Smooth muscle cell (in vitro differentiated cells): ENCODE measurements around the gene NANOGP8. TPM values are rescaled to one million over a fixed set of nuclear protein-coding genes. Genes with fewer than 3 reads are reported as not detected.

Experiments
- DNase-seq: peaks from one replicate; lab custom pipeline; 2025; ENCODE audit not compliant: unreplicated experiment; lab: John Stamatoyannopoulos, UW
- H2AFZ ChIP-seq: fragments of 200-600 bp; sonication (generic); 2 replicates; pipeline ENCODE4 v1.6.0; 2016; ENCODE audit warnings: antibody characterized with exemption, low read depth, mild to moderate bottlenecking
- H3F3A ChIP-seq: fragments of 200-600 bp; sonication (generic); 2 replicates; pipeline ENCODE4 v1.6.0; 2017; ENCODE audit warnings: antibody characterized with exemption, low read depth
- H3K27ac ChIP-seq: fragments of 200-600 bp; sonication (generic); 2 replicates; pipeline ENCODE4 v1.5.1; 2016; ENCODE audit warnings: low read depth, mild to moderate bottlenecking
- H3K27me3 ChIP-seq: fragments of 200-600 bp; sonication (generic); 2 replicates; pipeline ENCODE4 v1.6.1; 2016; ENCODE audit warnings: low read depth, mild to moderate bottlenecking
- H3K36me3 ChIP-seq: fragments of 200-600 bp; sonication (generic); 2 replicates; pipeline ENCODE4 v1.5.1; 2016; ENCODE audit warnings: low read depth
- H3K4me1 ChIP-seq: fragments of 200-600 bp; sonication (generic); 2 replicates; pipeline ENCODE4 v1.5.1; 2016; ENCODE audit warnings: low read depth
- H3K4me2 ChIP-seq: fragments of 200-600 bp; sonication (generic); 2 replicates; pipeline ENCODE4 v1.6.0; 2016; ENCODE audit warnings: mild to moderate bottlenecking
- H3K4me3 ChIP-seq: fragments of 200-600 bp; sonication (generic); 2 replicates; pipeline ENCODE4 v1.5.1; 2016; ENCODE audit warnings: mild to moderate bottlenecking
- H3K79me2 ChIP-seq: fragments of 200-600 bp; sonication (generic); 2 replicates; pipeline ENCODE4 v1.6.0; 2016; ENCODE audit warnings: low read depth, mild to moderate bottlenecking
- H3K9ac ChIP-seq: fragments of 200-600 bp; sonication (generic); 2 replicates; pipeline ENCODE4 v1.6.0; 2016; ENCODE audit warnings: low read depth
- H3K9me3 ChIP-seq: fragments of 200-600 bp; sonication (generic); replicated peaks from 2 replicates; pipeline ENCODE4 v1.5.1; 2016; ENCODE audit warnings: low read depth
- H4K20me1 ChIP-seq: fragments of 200-600 bp; sonication (generic); 2 replicates; pipeline ENCODE4 v1.6.0; 2016; ENCODE audit warnings: low read depth
- whole genome bisulfite sequencing: methylation state at CpG from one replicate; pipeline ENCODE4 v1.1.7; 2016; ENCODE audit warnings: low lambda C conversion rate; 5-methylcytosine and 5-hydroxymethylcytosine counted together
- polyA plus RNA-seq: library from polyadenylated mRNA; unstranded; fragments of >200 nt; fragmentation: Nextera tagmentation; extraction: Ambion mirVana; gene quantifications from 2 replicates; pipeline ENCODE4 v1.2.1, GENCODE V29; 2016
- total RNA-seq: library from RNA; depleted of rRNA; stranded (reverse); fragments of >200 nt; gene quantifications from 2 replicates; pipeline ENCODE4 v1.2.3, GENCODE V29; 2014
- TF ChIP-seq, protein P1 (sequence below): fragments of 200-600 bp; sonication (generic); IDR thresholded peaks from 2 replicates; pipeline ENCODE4 v1.5.1; 2017; ENCODE audit warnings: borderline replicate concordance, mild to moderate bottlenecking, antibody characterized with exemption; ENCODE audit not compliant: insufficient read depth, poor library complexity, severe bottlenecking

Gene NANOGP8
- total and polyA plus RNA-seq, 2 experiments from 2014 or later, result not detected

DNA sequence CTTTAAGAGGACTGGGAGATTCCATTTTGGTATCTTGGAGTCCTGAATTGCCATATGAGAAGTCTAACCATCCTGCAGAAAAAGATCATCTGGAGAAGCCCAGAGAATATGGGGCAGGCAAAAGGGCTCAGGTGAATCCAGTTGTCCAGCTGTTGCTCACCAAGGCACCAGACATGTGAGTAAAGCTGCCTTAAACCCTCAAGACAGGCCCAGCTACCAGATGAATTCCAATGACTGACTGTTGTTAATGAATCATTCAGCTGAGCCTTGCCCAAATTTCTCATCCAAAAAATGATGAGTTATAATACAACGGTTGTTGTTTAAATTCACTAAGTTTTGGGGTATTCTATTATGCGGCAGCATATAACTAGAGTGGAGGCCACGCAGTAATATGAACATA is 22.0 kb upstream of the NANOGP8 start:
- no peak for DNase-seq
- no peak overlapping the region for H3K4me2 ChIP-seq
- H3K36me3 ChIP-seq, result no peaks in the 10 kb centered on the region
- H3K79me2 ChIP-seq, result no peaks in the 10 kb centered on the region
- TF ChIP-seq, protein P1, sequence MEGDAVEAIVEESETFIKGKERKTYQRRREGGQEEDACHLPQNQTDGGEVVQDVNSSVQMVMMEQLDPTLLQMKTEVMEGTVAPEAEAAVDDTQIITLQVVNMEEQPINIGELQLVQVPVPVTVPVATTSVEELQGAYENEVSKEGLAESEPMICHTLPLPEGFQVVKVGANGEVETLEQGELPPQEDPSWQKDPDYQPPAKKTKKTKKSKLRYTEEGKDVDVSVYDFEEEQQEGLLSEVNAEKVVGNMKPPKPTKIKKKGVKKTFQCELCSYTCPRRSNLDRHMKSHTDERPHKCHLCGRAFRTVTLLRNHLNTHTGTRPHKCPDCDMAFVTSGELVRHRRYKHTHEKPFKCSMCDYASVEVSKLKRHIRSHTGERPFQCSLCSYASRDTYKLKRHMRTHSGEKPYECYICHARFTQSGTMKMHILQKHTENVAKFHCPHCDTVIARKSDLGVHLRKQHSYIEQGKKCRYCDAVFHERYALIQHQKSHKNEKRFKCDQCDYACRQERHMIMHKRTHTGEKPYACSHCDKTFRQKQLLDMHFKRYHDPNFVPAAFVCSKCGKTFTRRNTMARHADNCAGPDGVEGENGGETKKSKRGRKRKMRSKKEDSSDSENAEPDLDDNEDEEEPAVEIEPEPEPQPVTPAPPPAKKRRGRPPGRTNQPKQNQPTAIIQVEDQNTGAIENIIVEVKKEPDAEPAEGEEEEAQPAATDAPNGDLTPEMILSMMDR, result no peak
- no peak overlapping the region for H3K4me3 ChIP-seq
- H3K9ac ChIP-seq, result no peak overlapping the region
- no peak overlapping the region for H3K27ac ChIP-seq
- H3K27me3 ChIP-seq, result no peaks in the 10 kb centered on the region
- no peaks in the 10 kb centered on the region for H3K9me3 ChIP-seq
- 97% methylated on average over 3 of the region's 3 CpGs for WGBS
- H3F3A ChIP-seq, result no peaks in the 10 kb centered on the region
- H3K4me1 ChIP-seq, result no peaks in the 10 kb centered on the region
- no peak overlapping the region for H2AFZ ChIP-seq
- no peaks in the 10 kb centered on the region for H4K20me1 ChIP-seq

DNA sequence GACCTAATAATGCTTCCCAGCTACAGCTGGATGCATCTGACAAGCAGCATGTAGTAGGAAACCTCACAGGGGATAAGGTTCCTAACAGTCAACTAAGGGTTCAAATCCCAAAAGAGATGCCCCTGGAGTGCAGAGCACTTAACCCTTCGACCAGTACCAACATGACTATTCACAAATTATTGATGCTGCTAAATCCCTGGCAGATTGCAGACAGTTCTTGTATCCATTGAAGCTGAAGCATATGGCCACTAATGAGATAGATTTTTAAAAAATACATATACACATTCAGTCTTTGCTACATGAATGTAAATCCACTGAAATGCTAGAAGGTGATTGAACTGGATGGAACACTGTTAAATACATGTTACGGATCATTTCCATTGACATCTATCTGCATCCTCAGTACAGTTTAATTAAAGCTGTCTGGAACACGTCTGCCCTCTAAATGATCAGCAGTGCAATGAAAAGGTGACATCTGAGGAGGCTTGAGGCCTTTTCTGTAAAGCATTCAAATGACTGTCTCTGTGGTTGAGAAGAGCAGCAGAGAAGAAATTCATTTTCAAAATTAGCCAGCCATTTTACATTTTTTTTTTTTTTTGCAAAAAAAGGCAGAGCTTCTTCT is 19.5 kb upstream of the NANOGP8 start:
- no peaks in the 10 kb centered on the region for H3K79me2 ChIP-seq
- no peak overlapping the region for H3K4me3 ChIP-seq
- WGBS, result 79% methylated on average over 3 of the region's 3 CpGs
- H3K27me3 ChIP-seq, result no peaks in the 10 kb centered on the region
- H4K20me1 ChIP-seq, result no peaks in the 10 kb centered on the region
- H2AFZ ChIP-seq, result no peak overlapping the region
- TF ChIP-seq, protein P1, result no peak
- H3K4me2 ChIP-seq, result no peak overlapping the region
- no peaks in the 10 kb centered on the region for H3F3A ChIP-seq
- no peak overlapping the region for H3K27ac ChIP-seq
- no peaks in the 10 kb centered on the region for H3K9me3 ChIP-seq
- H3K4me1 ChIP-seq, result no peaks in the 10 kb centered on the region
- H3K9ac ChIP-seq, result no peak overlapping the region
- DNase-seq, result no peak
- no peaks in the 10 kb centered on the region for H3K36me3 ChIP-seq

- H3K79me2 ChIP-seq, result no peaks in the 10 kb centered on the region
- TF ChIP-seq, protein P1, result no peak
- H3K9ac ChIP-seq, result no peak overlapping the region
- H3K27ac ChIP-seq, result no peak overlapping the region
- H3F3A ChIP-seq, result no peaks in the 10 kb centered on the region
- no peak for DNase-seq
- H4K20me1 ChIP-seq, result no peaks in the 10 kb centered on the region
- no peaks in the 10 kb centered on the region for H3K4me1 ChIP-seq
- H2AFZ ChIP-seq, result no peak overlapping the region
- WGBS, result 95% methylated on average over 3 of the region's 3 CpGs
- H3K9me3 ChIP-seq, result no peaks in the 10 kb centered on the region
- no peaks in the 10 kb centered on the region for H3K27me3 ChIP-seq
- H3K36me3 ChIP-seq, result no peaks in the 10 kb centered on the region
- no peak overlapping the region for H3K4me3 ChIP-seq
- H3K4me2 ChIP-seq, result no peak overlapping the region
These were observed 17.1 kb upstream of the NANOGP8 start for GRCh38 chr15:35102186-35102585.

DNA sequence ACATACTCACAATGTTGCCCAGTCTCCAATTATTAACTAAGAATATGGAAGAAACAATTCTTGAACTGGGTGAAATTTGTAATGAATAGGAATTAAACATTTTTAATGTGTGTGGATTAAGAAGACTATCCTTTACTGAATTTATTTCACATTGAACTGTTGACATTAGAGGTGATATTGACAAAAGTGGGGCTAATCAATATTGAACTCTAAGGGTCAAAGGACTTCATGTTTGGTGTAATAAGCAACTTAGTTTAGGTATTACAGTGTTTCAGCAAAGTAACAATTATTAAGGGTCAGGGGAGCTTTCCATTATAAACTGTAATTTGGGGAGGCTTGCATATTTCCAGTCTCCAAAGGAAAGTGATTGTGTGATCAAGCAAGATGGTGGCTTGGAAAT is 16.2 kb upstream of the NANOGP8 start:
- H3K4me2 ChIP-seq, result no peak overlapping the region
- H3F3A ChIP-seq, result no peaks in the 10 kb centered on the region
- no peak overlapping the region for H3K4me3 ChIP-seq
- no peak overlapping the region for H3K9ac ChIP-seq
- H2AFZ ChIP-seq, result no peak overlapping the region
- no peaks in the 10 kb centered on the region for H3K9me3 ChIP-seq
- H4K20me1 ChIP-seq, result no peaks in the 10 kb centered on the region
- TF ChIP-seq, protein P1, result no peak
- no peaks in the 10 kb centered on the region for H3K79me2 ChIP-seq
- H3K4me1 ChIP-seq, result no peaks in the 10 kb centered on the region
- no peaks in the 10 kb centered on the region for H3K36me3 ChIP-seq
- DNase-seq, result no peak
- H3K27me3 ChIP-seq, result no peaks in the 10 kb centered on the region
- no peak overlapping the region for H3K27ac ChIP-seq
